NCI-H1092 (cell line): ENCODE measurements around the gene SPTBN4.
"Not testable (repeated sequence)": the region's sequence is repeated elsewhere in the genome, so short reads cannot be mapped to it uniquely, and the experiment has no call there.

Experiments used
- DNase-seq: peaks from one replicate; lab custom pipeline; 2025; lab: John Stamatoyannopoulos, UW

The SPTBN4 gene

DNA sequence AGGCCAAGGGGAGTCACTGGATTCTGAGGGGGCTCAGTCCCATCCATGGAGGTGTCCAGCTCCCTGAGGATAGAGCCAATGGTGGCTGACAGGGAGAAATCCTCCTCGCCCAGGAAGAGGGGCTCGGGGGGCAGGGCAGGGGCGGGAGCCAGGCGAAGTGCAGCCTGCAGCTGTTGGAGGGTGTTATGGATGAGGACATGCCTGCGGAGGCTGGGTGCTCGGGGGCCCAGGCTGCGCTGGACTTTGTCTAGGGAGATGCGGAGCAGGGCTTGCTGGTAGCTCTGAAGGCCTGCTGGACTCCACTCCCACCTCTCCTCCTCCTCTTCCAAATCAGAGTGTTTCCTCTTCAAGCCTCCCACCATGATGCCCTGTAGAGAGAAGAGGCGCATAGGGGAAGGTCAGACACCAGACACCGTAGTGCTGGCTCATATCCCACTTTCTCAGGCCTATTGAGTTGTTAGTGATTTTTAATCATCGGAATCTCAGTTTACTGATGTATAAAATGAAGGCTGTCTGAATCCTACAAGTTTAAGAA is 25.0 kb upstream of the SPTBN4 start:
- DNase-seq = no peak

GRCh38 chr19:40442328-40443130 is 24.3 kb upstream of the SPTBN4 start:
- no peak for DNase-seq

- peak; percentile 94 for DNase-seq
Observed at GRCh38 chr19:40443131-40443999, 23.4 kb upstream of the SPTBN4 start.

DNA sequence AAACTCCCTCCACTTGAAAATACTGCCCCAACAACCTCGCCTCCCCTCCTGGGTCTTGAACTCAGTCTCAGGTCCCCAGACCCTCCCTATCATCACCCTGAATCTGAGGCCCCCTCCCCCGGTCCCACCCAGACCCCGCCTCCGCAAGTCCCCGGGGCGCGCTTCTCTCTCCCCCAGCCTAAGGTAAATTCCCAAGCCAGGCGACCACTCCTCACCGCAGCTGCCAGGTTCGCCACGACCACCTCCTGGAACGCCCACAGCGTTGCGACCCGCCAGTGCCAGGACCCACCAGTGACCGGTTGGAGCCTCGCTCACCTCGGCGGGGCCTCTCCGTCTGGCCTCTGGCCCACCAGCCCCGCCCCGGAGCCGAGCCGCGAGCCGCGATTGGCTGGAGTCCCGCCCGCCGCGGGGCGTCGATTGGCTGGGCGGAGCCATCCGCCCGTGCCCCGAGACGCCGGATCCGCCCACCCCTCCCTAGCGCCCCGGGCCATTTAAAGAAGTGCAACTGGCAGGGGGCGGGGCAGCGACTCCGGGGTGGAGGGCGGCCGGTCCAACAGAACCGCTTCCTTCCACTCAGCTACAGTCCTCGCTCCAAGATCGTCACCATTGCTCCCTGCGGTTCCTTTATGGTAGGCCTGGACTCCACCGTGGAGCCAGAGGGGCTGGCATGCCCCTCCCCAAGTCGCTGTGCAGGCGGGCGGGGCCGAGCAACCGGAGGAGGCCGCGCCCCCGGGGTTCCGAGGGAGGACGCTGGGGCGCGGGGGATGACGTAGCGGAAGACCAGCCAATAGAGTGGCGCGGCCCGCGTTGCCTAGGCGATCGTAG is 22.6 kb upstream of the SPTBN4 start, which contains the start of gene SERTAD3:
SERTAD3 (minus strand) TSS at position 336 of the 825 bp plus-strand sequence. CDS start 2,255 bp downstream, outside the sequence.
- DNase-seq = peak; percentile 89

GRCh38 chr19:40444825-40445312 is 21.9 kb upstream of the SPTBN4 start:
- no peak for DNase-seq

DNA sequence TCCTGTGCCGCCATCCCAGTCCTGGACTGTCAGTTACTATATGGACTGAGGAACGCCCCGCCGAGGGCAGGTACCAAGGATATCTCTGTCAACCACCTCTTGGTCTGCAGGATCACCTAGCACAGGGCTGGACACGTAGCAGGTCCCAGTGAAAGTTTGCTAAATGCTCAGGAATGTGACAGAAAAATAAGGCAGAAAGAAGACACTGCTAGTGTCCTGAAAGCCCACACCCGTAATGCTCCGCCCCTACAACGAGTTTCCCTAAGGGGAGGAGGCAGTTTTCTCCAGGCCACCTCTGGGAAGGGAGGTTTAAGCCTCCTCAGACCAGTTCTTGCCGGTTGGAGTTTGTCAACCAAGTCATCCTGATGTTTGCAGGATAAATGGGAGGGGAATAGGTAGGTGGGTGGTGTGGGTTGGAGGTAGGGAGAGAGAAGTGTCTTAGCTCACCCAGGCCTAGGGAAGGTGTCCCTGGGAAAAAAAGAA is 21.0 kb upstream of the SPTBN4 start:
- DNase-seq = no peak

DNA sequence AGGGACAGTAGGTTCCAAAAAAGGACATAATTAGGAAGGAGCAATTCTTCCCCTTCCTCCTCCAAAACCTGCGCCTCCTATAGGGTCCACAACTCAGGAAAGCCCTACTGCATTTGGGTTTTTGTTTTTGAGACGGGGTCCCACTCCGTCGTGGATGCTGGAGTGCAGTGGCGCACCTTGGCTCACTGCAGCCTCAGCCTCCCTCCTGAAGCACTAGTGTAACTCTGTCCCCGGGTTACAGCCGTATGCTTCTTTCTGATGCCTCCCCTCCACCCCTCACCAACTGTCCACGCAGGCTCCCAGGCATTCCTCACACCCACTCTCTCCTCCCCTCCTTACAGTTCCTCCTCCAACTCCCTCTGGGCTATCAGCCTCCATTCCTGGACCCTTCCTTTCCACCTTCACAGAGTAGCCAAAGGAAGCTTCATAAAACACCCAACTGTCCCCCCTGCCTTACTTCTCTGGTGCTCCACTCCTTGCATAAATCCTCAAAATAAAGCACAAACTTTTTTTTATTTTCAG is 20.5 kb upstream of the SPTBN4 start:
- no peak for DNase-seq

DNA sequence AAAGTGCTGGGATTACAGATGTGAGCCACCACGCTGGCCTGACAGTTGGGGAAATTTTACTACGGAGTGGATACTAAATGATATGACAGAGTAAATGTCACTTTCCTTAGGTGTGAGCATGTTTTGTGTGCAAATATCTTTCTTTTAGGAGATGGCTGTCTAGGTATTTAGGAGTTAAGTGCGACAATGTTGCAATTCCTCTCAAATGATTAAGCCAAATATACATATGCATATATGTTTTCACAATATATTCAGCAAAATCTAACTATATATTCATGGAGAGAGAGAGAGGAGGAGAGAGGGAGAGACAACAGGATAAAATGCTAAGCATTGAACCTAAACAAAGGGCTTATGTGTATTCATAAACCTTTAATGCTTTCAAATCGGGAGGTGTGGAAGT is 17.3 kb upstream of the SPTBN4 start:
- DNase-seq = no peak

DNA sequence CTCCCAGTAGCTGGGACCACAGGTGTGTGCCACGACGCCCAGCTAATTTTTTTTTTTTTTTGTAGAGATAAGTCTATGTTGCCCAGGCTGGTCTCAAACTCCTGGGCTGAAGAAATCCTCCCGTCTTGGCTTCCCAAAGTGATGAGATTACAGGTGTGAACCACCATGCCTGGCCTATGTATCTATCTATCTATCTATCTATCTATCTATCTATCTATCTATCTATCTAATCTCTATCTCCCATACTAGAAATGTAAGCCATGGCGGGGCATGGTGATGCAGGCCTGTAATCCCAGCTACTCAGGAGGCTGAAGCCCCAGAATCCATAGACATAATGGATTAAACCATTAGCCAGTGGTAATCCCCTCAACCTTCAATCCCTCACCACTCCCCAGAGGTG is 16.1 kb upstream of the SPTBN4 start:
- no peak for DNase-seq

- no peak for DNase-seq
Observed at GRCh38 chr19:40452016-40452415, 14.8 kb upstream of the SPTBN4 start.

GRCh38 chr19:40453151-40453735 is 13.6 kb upstream of the SPTBN4 start:
- DNase-seq = no peak

GRCh38 chr19:40453943-40454342 is 12.9 kb upstream of the SPTBN4 start:
- DNase-seq = not testable (repeated sequence)

GRCh38 chr19:40457048-40457447 is 9.8 kb upstream of the SPTBN4 start:
- no peak for DNase-seq

DNA sequence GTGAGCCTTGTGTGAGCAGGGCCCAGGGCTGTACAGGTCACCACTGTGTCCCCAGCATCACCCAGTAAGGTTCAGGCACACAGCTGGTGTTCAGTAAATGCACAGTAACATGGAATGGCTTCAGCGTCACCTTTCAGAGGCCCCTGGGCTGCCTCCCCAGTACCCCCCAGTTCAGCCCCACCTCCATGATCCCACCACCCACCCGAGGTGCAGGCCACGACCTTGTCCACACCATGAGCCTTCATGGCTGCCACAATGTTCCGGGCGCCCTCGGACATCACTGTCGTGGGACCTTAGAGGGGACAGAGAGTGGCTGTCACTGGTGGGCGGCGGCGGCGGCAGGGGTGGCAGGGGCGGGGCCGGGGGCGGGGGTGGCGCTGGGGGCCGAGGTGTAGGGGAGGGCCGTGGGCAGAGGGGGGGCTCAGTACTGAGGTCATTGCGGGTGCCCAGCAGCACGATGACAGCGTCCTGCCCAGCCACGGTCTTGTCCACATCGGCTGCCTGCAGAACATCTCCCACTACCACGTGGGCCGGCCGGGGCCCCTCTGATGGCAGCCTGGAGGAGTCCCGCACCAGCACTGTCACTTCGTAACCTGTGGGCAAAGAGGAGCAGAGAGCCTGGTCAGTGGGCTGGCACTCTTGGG is 8.7 kb upstream of the SPTBN4 start:
- no peak for DNase-seq

- DNase-seq = no peak
Observed at GRCh38 chr19:40458597-40458974, 8.2 kb upstream of the SPTBN4 start.

- no peak for DNase-seq
Observed at GRCh38 chr19:40460185-40460584, 6.6 kb upstream of the SPTBN4 start.

DNA sequence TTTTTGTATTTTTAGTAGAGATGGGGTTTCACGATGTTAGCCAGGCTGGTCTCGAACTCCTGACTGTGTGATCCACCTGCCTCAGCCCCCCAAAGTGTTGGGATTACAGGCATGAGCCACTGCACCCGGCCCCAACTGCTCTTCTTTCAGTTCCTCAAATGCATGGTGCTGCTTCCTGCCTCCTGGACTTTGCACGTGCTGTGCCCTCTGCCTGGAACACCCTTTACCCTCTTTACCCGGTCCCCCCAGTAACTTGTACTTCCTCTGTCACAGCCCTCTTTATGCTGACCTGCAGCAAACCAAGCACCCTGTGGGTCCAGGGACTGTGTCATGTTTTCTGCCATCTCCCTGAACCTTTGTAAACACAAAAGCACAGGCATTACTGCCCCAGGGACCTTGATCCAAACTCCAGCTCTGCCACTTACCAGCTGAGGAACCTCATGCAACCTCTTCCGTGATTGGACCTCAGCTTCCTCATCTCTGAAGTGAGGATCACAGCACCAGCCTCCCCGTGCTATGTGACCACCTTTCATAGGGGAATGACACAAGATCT is 5.1 kb upstream of the SPTBN4 start:
- DNase-seq = no peak

DNA sequence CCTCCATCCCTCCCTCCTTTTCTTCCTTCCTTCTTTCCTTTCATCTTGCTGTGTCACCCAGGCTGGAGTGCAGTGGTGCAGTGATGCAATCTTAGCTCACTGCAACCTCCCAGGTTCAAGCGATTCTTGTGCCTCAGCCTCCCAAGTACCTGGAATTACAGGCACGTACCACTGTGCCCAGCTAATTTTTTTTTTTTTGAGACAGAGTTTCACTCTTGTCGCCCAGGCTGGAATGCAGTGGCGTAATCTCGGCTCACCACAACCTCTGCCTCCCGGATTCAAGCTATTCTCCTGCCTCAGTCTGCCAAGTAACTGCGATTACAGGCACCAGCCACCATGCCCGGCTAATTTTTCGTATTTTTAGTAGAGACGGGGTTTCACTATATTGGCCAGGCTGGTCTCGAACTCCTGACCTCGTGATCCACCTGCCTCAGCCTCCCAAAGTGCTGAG is 3.2 kb upstream of the SPTBN4 start:
- not testable (repeated sequence) for DNase-seq

DNA sequence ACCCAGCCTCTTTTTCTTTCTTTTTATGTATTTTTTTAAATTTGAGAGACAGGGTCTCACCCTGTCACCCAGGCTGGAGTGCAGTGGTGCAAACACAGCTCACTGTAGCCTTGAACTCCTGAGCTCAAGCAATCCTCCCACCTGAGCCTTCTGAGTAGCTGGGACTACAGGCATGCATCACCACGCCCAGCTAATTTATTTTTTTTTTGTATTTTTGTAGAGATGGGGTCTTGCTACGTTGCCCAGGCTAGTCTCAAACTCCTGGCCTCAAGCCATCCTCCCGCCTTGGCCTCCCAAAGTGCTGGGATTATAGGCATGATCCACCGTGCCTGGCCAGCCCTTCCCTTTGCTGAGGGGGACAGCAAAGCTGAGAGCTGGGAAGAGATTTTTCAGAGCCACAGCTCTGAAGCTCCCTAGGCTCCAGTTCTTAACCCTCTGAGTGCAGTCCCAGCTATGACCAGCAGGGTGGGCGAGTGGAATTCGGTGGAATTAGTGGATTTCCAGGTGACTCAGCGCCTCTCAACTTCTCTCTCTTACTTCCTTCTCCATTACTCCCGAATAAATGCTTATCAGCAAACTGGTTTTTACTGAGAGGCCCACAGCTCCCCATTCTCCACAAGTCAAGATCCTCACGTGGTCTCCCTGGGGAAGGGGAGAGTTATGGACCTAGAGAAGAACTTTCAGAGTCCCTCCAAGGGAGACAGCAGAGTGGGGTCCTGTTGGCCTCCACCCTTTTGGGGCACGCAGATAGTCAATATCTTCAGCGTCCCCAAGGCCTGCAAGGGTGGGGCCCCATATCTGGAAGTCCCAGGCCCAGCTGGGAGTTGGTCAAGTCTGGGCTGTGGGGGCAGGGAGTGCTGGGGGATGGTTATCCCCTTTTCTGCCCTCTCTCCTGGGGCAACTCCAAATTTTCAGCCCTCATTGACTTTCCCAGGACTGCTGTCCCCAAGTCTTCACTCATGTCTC is 2.5 kb upstream of the SPTBN4 start:
- DNase-seq = peak; percentile 16
